ENCODE results near the gene MAP3K20.

- TF ChIP-seq POLR2AphosphoS5 (IDR thresholded peaks at IDR 0.05; ENCODE audit: low read depth, low read length) = no peak
- TF ChIP-seq TAF1 (IDR thresholded peaks at IDR 0.05; ENCODE audit: borderline replicate concordance, insufficient read depth, low read length) = no peak
- TF ChIP-seq, protein P1, sequence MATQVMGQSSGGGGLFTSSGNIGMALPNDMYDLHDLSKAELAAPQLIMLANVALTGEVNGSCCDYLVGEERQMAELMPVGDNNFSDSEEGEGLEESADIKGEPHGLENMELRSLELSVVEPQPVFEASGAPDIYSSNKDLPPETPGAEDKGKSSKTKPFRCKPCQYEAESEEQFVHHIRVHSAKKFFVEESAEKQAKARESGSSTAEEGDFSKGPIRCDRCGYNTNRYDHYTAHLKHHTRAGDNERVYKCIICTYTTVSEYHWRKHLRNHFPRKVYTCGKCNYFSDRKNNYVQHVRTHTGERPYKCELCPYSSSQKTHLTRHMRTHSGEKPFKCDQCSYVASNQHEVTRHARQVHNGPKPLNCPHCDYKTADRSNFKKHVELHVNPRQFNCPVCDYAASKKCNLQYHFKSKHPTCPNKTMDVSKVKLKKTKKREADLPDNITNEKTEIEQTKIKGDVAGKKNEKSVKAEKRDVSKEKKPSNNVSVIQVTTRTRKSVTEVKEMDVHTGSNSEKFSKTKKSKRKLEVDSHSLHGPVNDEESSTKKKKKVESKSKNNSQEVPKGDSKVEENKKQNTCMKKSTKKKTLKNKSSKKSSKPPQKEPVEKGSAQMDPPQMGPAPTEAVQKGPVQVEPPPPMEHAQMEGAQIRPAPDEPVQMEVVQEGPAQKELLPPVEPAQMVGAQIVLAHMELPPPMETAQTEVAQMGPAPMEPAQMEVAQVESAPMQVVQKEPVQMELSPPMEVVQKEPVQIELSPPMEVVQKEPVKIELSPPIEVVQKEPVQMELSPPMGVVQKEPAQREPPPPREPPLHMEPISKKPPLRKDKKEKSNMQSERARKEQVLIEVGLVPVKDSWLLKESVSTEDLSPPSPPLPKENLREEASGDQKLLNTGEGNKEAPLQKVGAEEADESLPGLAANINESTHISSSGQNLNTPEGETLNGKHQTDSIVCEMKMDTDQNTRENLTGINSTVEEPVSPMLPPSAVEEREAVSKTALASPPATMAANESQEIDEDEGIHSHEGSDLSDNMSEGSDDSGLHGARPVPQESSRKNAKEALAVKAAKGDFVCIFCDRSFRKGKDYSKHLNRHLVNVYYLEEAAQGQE (IDR thresholded peaks at IDR 0.05; ENCODE audit: insufficient read depth in 1 of 2, low read depth in 2 of 2, low read length in 2 of 2) = no peak
- no peak for TF ChIP-seq SIN3A (IDR thresholded peaks at IDR 0.05; ENCODE audit: borderline replicate concordance, insufficient read depth, low read length)
- TF ChIP-seq FOXP2 (optimal IDR thresholded peaks at IDR 0.05; ENCODE audit: borderline replicate concordance, extremely low read depth, extremely low read length, insufficient read depth) = no peak
Measured at GRCh38 chr2:173196638-173197037, 121.0 kb downstream of the MAP3K20 start.

Data from PFSK-1 (cell line).